Measurements from ENCODE around the gene VPS35L. TPM values are rescaled to one million over a fixed set of nuclear protein-coding genes. Genes with fewer than 3 reads are reported as not detected.
"Not testable (repeated sequence)": the region's sequence is repeated elsewhere in the genome, so short reads cannot be mapped to it uniquely, and the experiment has no call there.

Gene VPS35L
- total RNA-seq, 1 donor from 2014 or later: 62.0 TPM

- no peak overlapping the region for H3K27ac Mint-ChIP-seq
- DNase-seq (ENCODE audit: extremely low spot score, unreplicated experiment): no peak
- H3K27me3 Mint-ChIP-seq: no peaks in the 10 kb centered on the region
- H3K4me1 Mint-ChIP-seq (ENCODE audit: unreplicated experiment): no peaks in the 10 kb centered on the region
- TF ChIP-seq CTCF (conservative IDR thresholded peaks at IDR 0.05): no peak
- H3K4me3 Mint-ChIP-seq: no peak overlapping the region
- peaks cover 39% of the 10 kb centered on the region for H3K36me3 Mint-ChIP-seq
- H3K9me3 Mint-ChIP-seq: no peaks in the 10 kb centered on the region
These were observed 111.0 kb downstream of the VPS35L start for GRCh38 chr16:19666477-19666876.

GRCh38 chr16:19672378-19672777 lies 116.9 kb downstream of the VPS35L start:
- TF ChIP-seq CTCF (conservative IDR thresholded peaks at IDR 0.05): no peak
- Mint-ChIP-seq H3K27me3 (no peaks in the 10 kb centered on the region), H3K36me3 (peaks cover 27% of the 10 kb centered on the region), H3K27ac (no peak overlapping the region), H3K9me3 (no peaks in the 10 kb centered on the region), H3K4me3 (no peak overlapping the region), H3K4me1 (ENCODE audit: unreplicated experiment) (no peaks in the 10 kb centered on the region)
- DNase-seq (ENCODE audit: extremely low spot score, unreplicated experiment): no peak

GRCh38 chr16:19674485-19674884 lies 119.0 kb downstream of the VPS35L start:
- Mint-ChIP-seq H3K27ac (no peak overlapping the region), H3K9me3 (no peaks in the 10 kb centered on the region), H3K4me1 (ENCODE audit: unreplicated experiment) (no peaks in the 10 kb centered on the region), H3K27me3 (no peaks in the 10 kb centered on the region), H3K36me3 (peaks cover 20% of the 10 kb centered on the region), H3K4me3 (no peak overlapping the region)
- no peak for DNase-seq (ENCODE audit: extremely low spot score, unreplicated experiment)
- TF ChIP-seq CTCF (conservative IDR thresholded peaks at IDR 0.05): no peak

- Mint-ChIP-seq H3K9me3 (no peaks in the 10 kb centered on the region), H3K27ac (no peak overlapping the region), H3K36me3 (peaks cover 32% of the 10 kb centered on the region), H3K4me1 (ENCODE audit: unreplicated experiment) (no peaks in the 10 kb centered on the region), H3K4me3 (no peak overlapping the region), H3K27me3 (no peaks in the 10 kb centered on the region)
- no peak for TF ChIP-seq CTCF (conservative IDR thresholded peaks at IDR 0.05)
- DNase-seq (ENCODE audit: extremely low spot score, unreplicated experiment): no peak
These were observed 121.9 kb downstream of the VPS35L start for GRCh38 chr16:19677402-19677801.

GRCh38 chr16:19678804-19679203 lies 123.3 kb downstream of the VPS35L start:
- Mint-ChIP-seq H3K27me3 (no peaks in the 10 kb centered on the region), H3K4me1 (ENCODE audit: unreplicated experiment) (no peaks in the 10 kb centered on the region), H3K4me3 (no peak overlapping the region), H3K36me3 (peaks cover 39% of the 10 kb centered on the region), H3K9me3 (no peaks in the 10 kb centered on the region), H3K27ac (no peak overlapping the region)
- no peak for DNase-seq (ENCODE audit: extremely low spot score, unreplicated experiment)
- no peak for TF ChIP-seq CTCF (conservative IDR thresholded peaks at IDR 0.05)

- not testable (repeated sequence) for DNase-seq (ENCODE audit: extremely low spot score, unreplicated experiment); H3K9me3 Mint-ChIP-seq; H3K4me1 Mint-ChIP-seq (ENCODE audit: unreplicated experiment); H3K4me3 Mint-ChIP-seq; H3K27me3 Mint-ChIP-seq; H3K27ac Mint-ChIP-seq
- peaks cover 40% of the 10 kb centered on the region for H3K36me3 Mint-ChIP-seq
These were observed 123.8 kb downstream of the VPS35L start for GRCh38 chr16:19679281-19679680.
